Osteoblast (primary cell): ENCODE data around the gene MIA. TPM values are rescaled to one million over a fixed set of nuclear protein-coding genes. Genes with fewer than 3 reads are reported as not detected.
"Not testable (repeated sequence)": the region's sequence is repeated elsewhere in the genome, so short reads cannot be mapped to it uniquely, and the experiment has no call there.

Source experiments
- DNase-seq: peaks from one replicate; pipeline ENCODE4 v3.0.0; 2011; ENCODE audit warnings: low spot score, mixed read lengths; ENCODE audit not compliant: insufficient read length; ENCODE audit errors: missing footprints
- H2AFZ ChIP-seq: 2 replicates; pipeline ENCODE4 v1.6.0; 2011; ENCODE audit warnings: mild to moderate bottlenecking, low read length
- H3K27ac ChIP-seq: 2 replicates; pipeline ENCODE4 v1.5.1; 2011; ENCODE audit warnings: mild to moderate bottlenecking, low read depth, low read length, moderate library complexity
- H3K27me3 ChIP-seq: 2 replicates; pipeline ENCODE4 v1.6.0; 2012; ENCODE audit warnings: mild to moderate bottlenecking, control low read depth, inconsistent platforms, low read length, moderate library complexity; ENCODE audit not compliant: insufficient read depth
- H3K36me3 ChIP-seq: 2 replicates; pipeline ENCODE4 v1.5.1; 2011; ENCODE audit warnings: mild to moderate bottlenecking, low read length, control low read depth, moderate library complexity; ENCODE audit not compliant: insufficient read depth
- H3K4me1 ChIP-seq: 2 replicates; pipeline ENCODE4 v1.5.1; 2011; ENCODE audit warnings: mild to moderate bottlenecking, low read length, control low read depth, moderate library complexity; ENCODE audit not compliant: insufficient read depth
- H3K4me2 ChIP-seq: 2 replicates; pipeline ENCODE4 v1.6.0; 2011; ENCODE audit warnings: mild to moderate bottlenecking, low read length; ENCODE audit not compliant: insufficient read depth
- H3K4me3 ChIP-seq: fragments of 200-600 bp; sonication (generic); 3 replicates; pipeline ENCODE4 v1.5.1; 2012; ENCODE audit warnings: mild to moderate bottlenecking, low read length, inconsistent platforms; ENCODE audit not compliant: insufficient read depth
- H3K79me2 ChIP-seq: 2 replicates; pipeline ENCODE4 v1.6.0; 2012; ENCODE audit warnings: mild to moderate bottlenecking, low read length, control low read depth, inconsistent platforms; ENCODE audit not compliant: insufficient read depth
- H3K9me3 ChIP-seq: 2 replicates; pipeline ENCODE4 v1.5.1; 2011; ENCODE audit warnings: low read depth, low read length, control low read depth
- H4K20me1 ChIP-seq: 2 replicates; pipeline ENCODE4 v1.6.0; 2012; ENCODE audit warnings: mild to moderate bottlenecking, low read length, control low read depth; ENCODE audit not compliant: insufficient read depth
- total RNA-seq: library from RNA; depleted of rRNA; stranded (reverse); fragments of >200 nt; gene quantifications from 2 replicates; pipeline ENCODE4 v1.2.3, GENCODE V29; 2012
- TF ChIP-seq, protein P1 (sequence below): IDR thresholded peaks from 2 replicates; pipeline ENCODE4 v1.5.1; 2011; ENCODE audit warnings: mild to moderate bottlenecking, low read depth, low read length, moderate library complexity; ENCODE audit errors: extremely low read depth

MIA gene
- total RNA-seq, 1 donor, result 0.72 TPM

DNA sequence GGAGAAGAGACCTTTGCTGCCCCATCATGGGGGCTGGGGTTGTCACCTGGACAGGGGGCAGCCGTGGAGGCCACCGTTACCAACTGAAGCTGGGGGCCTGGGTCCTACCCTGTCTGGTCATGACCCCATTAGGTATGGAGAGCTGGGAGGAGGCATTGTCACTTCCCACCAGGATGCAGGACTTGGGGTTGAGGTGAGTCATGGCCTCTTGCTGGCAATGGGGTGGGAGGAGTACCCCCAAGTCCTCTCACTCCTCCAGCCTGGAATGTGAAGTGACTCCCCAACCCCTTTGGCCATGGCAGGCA lies 32.7 kb downstream of the MIA start:
- TF ChIP-seq, protein P1, sequence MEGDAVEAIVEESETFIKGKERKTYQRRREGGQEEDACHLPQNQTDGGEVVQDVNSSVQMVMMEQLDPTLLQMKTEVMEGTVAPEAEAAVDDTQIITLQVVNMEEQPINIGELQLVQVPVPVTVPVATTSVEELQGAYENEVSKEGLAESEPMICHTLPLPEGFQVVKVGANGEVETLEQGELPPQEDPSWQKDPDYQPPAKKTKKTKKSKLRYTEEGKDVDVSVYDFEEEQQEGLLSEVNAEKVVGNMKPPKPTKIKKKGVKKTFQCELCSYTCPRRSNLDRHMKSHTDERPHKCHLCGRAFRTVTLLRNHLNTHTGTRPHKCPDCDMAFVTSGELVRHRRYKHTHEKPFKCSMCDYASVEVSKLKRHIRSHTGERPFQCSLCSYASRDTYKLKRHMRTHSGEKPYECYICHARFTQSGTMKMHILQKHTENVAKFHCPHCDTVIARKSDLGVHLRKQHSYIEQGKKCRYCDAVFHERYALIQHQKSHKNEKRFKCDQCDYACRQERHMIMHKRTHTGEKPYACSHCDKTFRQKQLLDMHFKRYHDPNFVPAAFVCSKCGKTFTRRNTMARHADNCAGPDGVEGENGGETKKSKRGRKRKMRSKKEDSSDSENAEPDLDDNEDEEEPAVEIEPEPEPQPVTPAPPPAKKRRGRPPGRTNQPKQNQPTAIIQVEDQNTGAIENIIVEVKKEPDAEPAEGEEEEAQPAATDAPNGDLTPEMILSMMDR, result no peak
- peaks cover 40% of the 10 kb centered on the region for H3K36me3 ChIP-seq

DNA sequence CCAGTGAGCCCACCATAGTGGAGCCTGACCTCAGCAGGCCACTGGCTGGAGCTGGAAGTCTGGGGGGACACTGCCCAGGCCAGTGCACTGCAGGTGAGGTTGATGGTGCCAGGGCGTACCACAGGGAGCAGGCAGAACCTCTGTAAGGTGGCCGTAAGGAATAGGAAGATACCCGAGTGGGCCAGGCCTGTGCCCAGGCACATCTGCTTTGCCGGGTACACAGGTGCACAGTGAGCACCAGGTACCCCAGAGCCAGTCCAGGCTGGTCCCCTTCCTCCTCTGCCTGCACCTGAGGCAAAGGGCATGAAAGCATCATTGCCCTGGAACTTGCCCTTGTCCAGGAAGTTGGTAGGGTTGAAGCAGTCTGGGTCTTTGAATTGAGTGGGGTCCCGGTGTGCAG lies 33.2 kb downstream of the MIA start:
- peak; percentile 60 for DNase-seq
- TF ChIP-seq, protein P1, result no peak
- peaks cover 40% of the 10 kb centered on the region for H3K36me3 ChIP-seq

More for the DNA sequence above, 32.7 kb downstream of the MIA start:
- no peaks in the 10 kb centered on the region for H3K9me3 ChIP-seq
- H4K20me1 ChIP-seq, result peaks cover 73% of the 10 kb centered on the region
- H3K79me2 ChIP-seq, result peaks cover 65% of the 10 kb centered on the region
- DNase-seq, result no peak
- no peak overlapping the region for H2AFZ ChIP-seq
- H3K27ac ChIP-seq, result no peak overlapping the region
- H3K27me3 ChIP-seq, result peaks cover 3% of the 10 kb centered on the region
- H3K4me1 ChIP-seq, result peaks cover 18% of the 10 kb centered on the region
- no peak overlapping the region for H3K4me3 ChIP-seq
- H3K4me2 ChIP-seq, result no peak overlapping the region

DNA sequence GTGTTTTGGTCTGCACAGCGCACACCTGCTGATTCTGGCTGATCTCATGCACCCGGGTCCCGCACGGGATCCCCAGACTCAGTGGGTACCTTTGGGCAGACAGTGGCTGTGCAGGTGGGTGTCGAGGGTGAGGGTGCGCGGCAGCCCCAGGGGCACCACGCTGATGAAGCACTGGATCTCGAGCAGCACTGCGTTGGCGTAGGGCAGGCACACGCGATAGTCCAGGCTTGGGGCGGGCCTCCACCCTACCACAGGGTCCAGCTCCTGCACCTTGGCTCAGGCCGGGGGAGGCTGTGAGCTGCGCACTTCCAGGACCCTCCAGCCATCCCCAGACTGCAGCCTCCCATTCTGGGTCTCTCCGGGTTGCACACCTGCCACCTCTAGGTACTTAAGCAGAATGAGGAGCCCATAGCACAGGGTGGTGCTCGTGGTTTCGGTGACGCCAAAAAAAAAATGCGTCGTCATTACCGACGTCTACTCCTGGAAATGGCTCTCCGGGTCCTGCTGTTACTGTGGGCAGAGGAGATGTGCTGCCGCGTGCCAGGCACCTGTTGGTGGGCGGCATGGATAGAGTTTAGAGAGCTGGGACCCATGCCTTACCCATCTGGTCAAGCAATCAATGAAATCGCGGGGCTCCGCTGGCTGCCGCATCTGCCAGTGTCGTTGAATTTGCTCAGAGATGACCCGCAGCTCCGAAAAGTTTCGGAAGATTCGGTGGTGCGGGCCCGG lies 34.2 kb downstream of the MIA start:
- Histone ChIP-seq H2AFZ (no peak overlapping the region), H3K27me3 (peaks cover 3% of the 10 kb centered on the region), H3K9me3 (no peaks in the 10 kb centered on the region), H3K27ac (no peak overlapping the region), H3K4me2 (peak overlapping the region; percentile 76), H3K79me2 (peaks cover 49% of the 10 kb centered on the region), H4K20me1 (peaks cover 58% of the 10 kb centered on the region), H3K36me3 (peaks cover 35% of the 10 kb centered on the region), H3K4me1 (peaks cover 11% of the 10 kb centered on the region), H3K4me3 (no peak overlapping the region)
- TF ChIP-seq, protein P1, result no peak
- no peak for DNase-seq

More for the DNA sequence above, 33.2 kb downstream of the MIA start:
- Histone ChIP-seq H3K27me3 (peaks cover 3% of the 10 kb centered on the region), H3K79me2 (peaks cover 59% of the 10 kb centered on the region), H3K4me2 (no peak overlapping the region), H4K20me1 (peaks cover 68% of the 10 kb centered on the region), H2AFZ (no peak overlapping the region), H3K4me3 (no peak overlapping the region), H3K9me3 (no peaks in the 10 kb centered on the region), H3K27ac (no peak overlapping the region), H3K4me1 (peaks cover 13% of the 10 kb centered on the region)

DNA sequence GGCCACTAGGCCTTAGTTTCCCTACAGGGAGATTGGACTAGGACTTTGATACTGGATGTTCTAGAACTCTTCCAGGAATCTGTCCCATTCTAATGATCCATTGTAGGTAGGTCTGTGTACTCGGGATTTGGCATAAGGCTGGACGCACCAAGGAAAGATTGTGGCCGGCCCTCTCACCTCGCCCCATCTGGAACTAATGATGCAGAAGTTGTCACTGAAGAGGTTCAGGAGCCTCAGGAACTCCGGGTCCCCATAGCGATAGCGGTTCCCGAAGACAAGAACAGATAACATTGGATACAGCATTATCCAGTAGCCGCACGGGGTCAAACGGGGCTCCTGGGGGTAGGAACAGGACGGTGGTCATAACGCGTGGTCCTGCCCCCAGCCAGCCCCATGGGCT lies 34.8 kb downstream of the MIA start:
- Histone ChIP-seq H4K20me1 (peaks cover 51% of the 10 kb centered on the region), H2AFZ (no peak overlapping the region), H3K27me3 (peaks cover 3% of the 10 kb centered on the region), H3K9me3 (no peaks in the 10 kb centered on the region), H3K4me3 (peak overlapping the region; percentile 66), H3K79me2 (peaks cover 43% of the 10 kb centered on the region), H3K27ac (no peak overlapping the region), H3K4me1 (peaks cover 11% of the 10 kb centered on the region), H3K4me2 (peak overlapping the region; percentile 76), H3K36me3 (peaks cover 29% of the 10 kb centered on the region)
- no peak for DNase-seq
- TF ChIP-seq, protein P1, result no peak

DNA sequence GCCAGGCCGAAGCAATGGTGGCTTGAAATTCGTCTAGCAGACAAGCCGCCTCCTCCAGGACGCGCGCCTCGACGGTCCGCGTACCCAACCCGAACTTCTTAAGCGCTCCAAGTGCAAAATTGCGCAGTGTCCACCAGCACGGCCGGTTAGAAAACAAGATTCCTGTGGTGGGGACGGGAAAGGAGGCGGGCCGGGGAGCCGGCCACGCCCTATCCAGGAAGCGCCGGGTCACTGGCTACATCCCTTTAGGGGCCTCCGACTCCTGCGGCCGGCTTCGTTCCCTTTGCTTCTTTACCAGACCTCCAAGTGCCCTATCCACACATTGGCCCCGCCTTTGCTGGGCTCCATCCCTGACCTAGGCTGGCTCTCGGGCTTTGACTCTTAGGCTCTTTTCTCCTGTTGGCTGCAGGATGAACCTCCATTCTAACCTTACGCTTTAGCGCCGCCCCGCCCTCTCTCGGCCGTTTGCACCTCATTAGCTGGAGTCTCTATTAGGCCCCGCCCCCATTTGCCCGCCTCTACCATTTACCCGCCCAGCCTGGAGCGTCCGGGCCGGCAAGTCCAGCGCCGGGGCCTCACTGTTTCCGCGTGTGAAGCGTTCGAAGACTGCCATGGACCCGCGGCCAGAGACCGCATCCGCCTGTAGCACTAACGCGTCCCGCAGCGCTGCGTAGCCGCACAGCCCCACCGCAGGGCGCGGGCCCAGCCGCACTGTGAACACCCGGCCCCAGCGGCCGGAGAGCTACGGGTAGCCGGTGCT lies 35.5 kb downstream of the MIA start:
- not testable (repeated sequence) for H3K27me3 ChIP-seq, H3K27ac ChIP-seq, H3K9me3 ChIP-seq
- peak overlapping the region; percentile 59 for H2AFZ ChIP-seq
- peaks cover 45% of the 10 kb centered on the region for H4K20me1 ChIP-seq
- H3K4me3 ChIP-seq, result peak overlapping the region; percentile 66
- H3K79me2 ChIP-seq, result peaks cover 36% of the 10 kb centered on the region
- peaks cover 27% of the 10 kb centered on the region for H3K36me3 ChIP-seq
- H3K4me2 ChIP-seq, result peak overlapping the region; percentile 76
- peaks cover 11% of the 10 kb centered on the region for H3K4me1 ChIP-seq
- DNase-seq, result peak; percentile 38
